Astrocyte (in vitro differentiated cells and primary cell): Measurements from ENCODE around the gene HEXIM1.

Experiments
- EZH2 ChIP-seq: IDR thresholded peaks from 2 replicates; pipeline ENCODE4 v1.6.1; 2012; ENCODE audit warnings: mild to moderate bottlenecking, low read length, inconsistent platforms; ENCODE audit not compliant: insufficient read depth
- TF ChIP-seq, protein P1 (sequence below): IDR thresholded peaks from 2 replicates; pipeline ENCODE4 v1.5.1; 2011; ENCODE audit warnings: low read depth, mild to moderate bottlenecking, inconsistent platforms, low read length, moderate library complexity; ENCODE audit not compliant: insufficient read depth

DNA sequence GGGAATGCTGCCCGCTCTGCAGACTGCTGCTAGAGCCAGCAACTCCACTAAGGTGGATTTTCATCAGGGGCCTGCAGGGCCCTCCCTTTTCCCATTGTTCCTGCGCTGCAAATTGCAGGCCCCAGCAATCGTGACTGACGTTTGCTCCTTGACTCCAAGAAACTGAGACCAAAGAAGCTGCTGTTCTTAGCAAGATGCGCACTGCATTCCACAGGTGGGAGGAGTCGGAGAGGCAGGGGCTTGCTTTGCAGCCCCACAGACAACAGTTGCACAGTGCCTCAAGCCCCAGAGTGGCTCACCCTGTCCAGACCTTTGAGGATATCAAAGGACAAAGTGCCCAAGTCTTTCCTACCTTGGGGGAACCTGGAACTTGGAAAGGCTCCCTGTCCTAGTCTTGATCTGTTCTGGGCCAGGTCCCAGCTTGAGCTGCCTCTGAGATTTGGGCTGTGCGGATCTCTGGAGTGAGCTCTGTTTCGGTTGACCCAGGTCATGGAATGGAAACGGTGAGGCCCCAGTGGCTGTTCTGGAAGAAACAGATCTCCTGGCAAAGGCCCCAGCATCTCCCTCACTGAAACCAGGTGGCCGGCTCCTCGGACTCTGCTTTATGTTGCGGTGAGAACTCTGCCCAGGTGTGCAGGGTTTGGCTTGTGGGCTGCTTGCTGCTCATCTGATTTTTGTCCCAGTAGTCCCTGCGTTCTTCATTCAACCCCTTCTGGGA lies 40.8 kb upstream of the HEXIM1 start:
- TF ChIP-seq, protein P1, sequence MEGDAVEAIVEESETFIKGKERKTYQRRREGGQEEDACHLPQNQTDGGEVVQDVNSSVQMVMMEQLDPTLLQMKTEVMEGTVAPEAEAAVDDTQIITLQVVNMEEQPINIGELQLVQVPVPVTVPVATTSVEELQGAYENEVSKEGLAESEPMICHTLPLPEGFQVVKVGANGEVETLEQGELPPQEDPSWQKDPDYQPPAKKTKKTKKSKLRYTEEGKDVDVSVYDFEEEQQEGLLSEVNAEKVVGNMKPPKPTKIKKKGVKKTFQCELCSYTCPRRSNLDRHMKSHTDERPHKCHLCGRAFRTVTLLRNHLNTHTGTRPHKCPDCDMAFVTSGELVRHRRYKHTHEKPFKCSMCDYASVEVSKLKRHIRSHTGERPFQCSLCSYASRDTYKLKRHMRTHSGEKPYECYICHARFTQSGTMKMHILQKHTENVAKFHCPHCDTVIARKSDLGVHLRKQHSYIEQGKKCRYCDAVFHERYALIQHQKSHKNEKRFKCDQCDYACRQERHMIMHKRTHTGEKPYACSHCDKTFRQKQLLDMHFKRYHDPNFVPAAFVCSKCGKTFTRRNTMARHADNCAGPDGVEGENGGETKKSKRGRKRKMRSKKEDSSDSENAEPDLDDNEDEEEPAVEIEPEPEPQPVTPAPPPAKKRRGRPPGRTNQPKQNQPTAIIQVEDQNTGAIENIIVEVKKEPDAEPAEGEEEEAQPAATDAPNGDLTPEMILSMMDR: no peak
- no peak for TF ChIP-seq EZH2
